Nephron progenitor cell (in vitro differentiated cells): ENCODE measurements around the gene CALD1.

Source experiments
- DNase-seq: peaks from one replicate; pipeline ENCODE4 v3.0.0; 2021
- H3K27ac Mint-ChIP-seq: 2 replicates; pipeline ENCODE4 v1.8.0; 2021; ENCODE audit warnings: mild to moderate bottlenecking, moderate library complexity, mixed read lengths
- H3K27me3 Mint-ChIP-seq: 2 replicates; pipeline ENCODE4 v1.8.0; 2021; ENCODE audit warnings: mild to moderate bottlenecking, low read depth, mixed read lengths; ENCODE audit not compliant: poor library complexity
- H3K36me3 Mint-ChIP-seq: 2 replicates; pipeline ENCODE4 v1.8.0; 2021; ENCODE audit warnings: low read depth, mixed read lengths
- H3K4me1 Mint-ChIP-seq: 2 replicates; pipeline ENCODE4 v1.8.0; 2021; ENCODE audit warnings: mixed read lengths
- H3K4me3 Mint-ChIP-seq: 2 replicates; pipeline ENCODE4 v1.8.0; 2021; ENCODE audit warnings: mild to moderate bottlenecking, moderate library complexity, mixed read lengths
- H3K9me3 Mint-ChIP-seq: 2 replicates; pipeline ENCODE4 v1.8.0; 2021; ENCODE audit warnings: mild to moderate bottlenecking, moderate library complexity, mixed read lengths
- TF ChIP-seq, protein P1 (sequence below): fragments of 200-600 bp; sonication (generic); IDR thresholded peaks from 2 replicates; pipeline ENCODE4 v1.5.0; 2021; ENCODE audit warnings: antibody characterized with exemption

CALD1 gene

GRCh38 chr7:134851141-134851540, 71.7 kb downstream of the CALD1 start:
- H3K27me3 Mint-ChIP-seq: peaks cover 2% of the 10 kb centered on the region
- TF ChIP-seq, protein P1, sequence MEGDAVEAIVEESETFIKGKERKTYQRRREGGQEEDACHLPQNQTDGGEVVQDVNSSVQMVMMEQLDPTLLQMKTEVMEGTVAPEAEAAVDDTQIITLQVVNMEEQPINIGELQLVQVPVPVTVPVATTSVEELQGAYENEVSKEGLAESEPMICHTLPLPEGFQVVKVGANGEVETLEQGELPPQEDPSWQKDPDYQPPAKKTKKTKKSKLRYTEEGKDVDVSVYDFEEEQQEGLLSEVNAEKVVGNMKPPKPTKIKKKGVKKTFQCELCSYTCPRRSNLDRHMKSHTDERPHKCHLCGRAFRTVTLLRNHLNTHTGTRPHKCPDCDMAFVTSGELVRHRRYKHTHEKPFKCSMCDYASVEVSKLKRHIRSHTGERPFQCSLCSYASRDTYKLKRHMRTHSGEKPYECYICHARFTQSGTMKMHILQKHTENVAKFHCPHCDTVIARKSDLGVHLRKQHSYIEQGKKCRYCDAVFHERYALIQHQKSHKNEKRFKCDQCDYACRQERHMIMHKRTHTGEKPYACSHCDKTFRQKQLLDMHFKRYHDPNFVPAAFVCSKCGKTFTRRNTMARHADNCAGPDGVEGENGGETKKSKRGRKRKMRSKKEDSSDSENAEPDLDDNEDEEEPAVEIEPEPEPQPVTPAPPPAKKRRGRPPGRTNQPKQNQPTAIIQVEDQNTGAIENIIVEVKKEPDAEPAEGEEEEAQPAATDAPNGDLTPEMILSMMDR: no peak
- H3K9me3 Mint-ChIP-seq: peaks cover 4% of the 10 kb centered on the region
- H3K4me1 Mint-ChIP-seq: peaks cover 41% of the 10 kb centered on the region
- no peaks in the 10 kb centered on the region for H3K36me3 Mint-ChIP-seq
- H3K4me3 Mint-ChIP-seq: no peak overlapping the region
- no peak for DNase-seq
- H3K27ac Mint-ChIP-seq: peak overlapping the region; percentile 79

- Mint-ChIP-seq H3K27ac (no peak overlapping the region), H3K9me3 (peaks cover 4% of the 10 kb centered on the region), H3K36me3 (no peaks in the 10 kb centered on the region), H3K4me3 (no peak overlapping the region), H3K27me3 (no peaks in the 10 kb centered on the region), H3K4me1 (peaks cover 47% of the 10 kb centered on the region)
- TF ChIP-seq, protein P1: no peak
- DNase-seq: no peak
Measured at GRCh38 chr7:134852625-134853024, 73.2 kb downstream of the CALD1 start.

- Mint-ChIP-seq H3K4me3 (no peak overlapping the region), H3K36me3 (no peaks in the 10 kb centered on the region), H3K27me3 (peaks cover 3% of the 10 kb centered on the region), H3K27ac (peak overlapping the region; percentile 12), H3K9me3 (peaks cover 4% of the 10 kb centered on the region), H3K4me1 (peaks cover 42% of the 10 kb centered on the region)
- TF ChIP-seq, protein P1: no peak
- no peak for DNase-seq
Measured at GRCh38 chr7:134854816-134855215, 75.4 kb downstream of the CALD1 start.

GRCh38 chr7:134855442-134855841, 76.0 kb downstream of the CALD1 start:
- TF ChIP-seq, protein P1: no peak
- H3K27me3 Mint-ChIP-seq: peaks cover 3% of the 10 kb centered on the region
- H3K27ac Mint-ChIP-seq: no peak overlapping the region
- peaks cover 40% of the 10 kb centered on the region for H3K4me1 Mint-ChIP-seq
- H3K4me3 Mint-ChIP-seq: no peak overlapping the region
- H3K36me3 Mint-ChIP-seq: no peaks in the 10 kb centered on the region
- no peak for DNase-seq
- H3K9me3 Mint-ChIP-seq: peaks cover 4% of the 10 kb centered on the region

GRCh38 chr7:134856091-134856490, 76.7 kb downstream of the CALD1 start:
- no peak for DNase-seq
- TF ChIP-seq, protein P1: no peak
- Mint-ChIP-seq H3K9me3 (peaks cover 4% of the 10 kb centered on the region), H3K27ac (peak overlapping the region; percentile 58), H3K27me3 (peaks cover 3% of the 10 kb centered on the region), H3K36me3 (no peaks in the 10 kb centered on the region), H3K4me3 (no peak overlapping the region), H3K4me1 (peaks cover 35% of the 10 kb centered on the region)

DNA sequence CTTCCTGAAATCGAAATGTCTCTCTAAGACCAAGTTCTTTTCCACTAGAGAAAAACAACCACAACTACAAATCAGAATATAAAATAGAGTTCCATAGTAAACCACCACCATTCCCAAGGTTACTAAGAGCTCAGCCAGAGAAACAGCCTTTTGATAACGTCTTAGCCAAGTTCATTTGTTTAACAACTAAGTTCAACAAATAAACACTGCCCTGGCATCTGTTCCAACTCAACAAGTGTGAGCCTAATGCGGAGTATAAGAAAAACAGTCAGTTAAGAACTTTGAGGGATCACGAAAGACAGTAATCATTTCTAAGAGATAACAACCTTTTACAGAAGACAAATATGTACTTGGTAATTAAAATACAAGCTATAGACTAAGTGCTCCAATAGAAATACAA, 77.3 kb downstream of the CALD1 start:
- Mint-ChIP-seq H3K27me3 (peaks cover 3% of the 10 kb centered on the region), H3K4me1 (peaks cover 29% of the 10 kb centered on the region), H3K9me3 (peaks cover 4% of the 10 kb centered on the region), H3K27ac (no peak overlapping the region), H3K36me3 (no peaks in the 10 kb centered on the region), H3K4me3 (no peak overlapping the region)
- no peak for DNase-seq
- TF ChIP-seq, protein P1: no peak
